K562 (cell line): ENCODE data around the gene C1orf167. TPM values are rescaled to one million over a fixed set of nuclear protein-coding genes. Genes with fewer than 3 reads are reported as not detected.

ENCODE experiments used
- CHD1 ChIP-seq: fragments of 200-600 bp; sonication (generic); IDR thresholded peaks from one replicate; pipeline ENCODE4 v1.6.1; 2012; ENCODE audit warnings: mild to moderate bottlenecking, moderate library complexity, low read length, inconsistent platforms
- CHD7 ChIP-seq: fragments of 200-600 bp; sonication (generic); IDR thresholded peaks from one replicate; pipeline ENCODE4 v1.6.1; 2012; ENCODE audit warnings: mild to moderate bottlenecking, low read depth, low read length, inconsistent platforms
- CREM ChIP-seq: IDR thresholded peaks from 2 replicates; pipeline ENCODE4 v1.6.1; 2014; ENCODE audit warnings: antibody characterized with exemption, low read depth
- MCM7 ChIP-seq, 2 experiments: fragments of 450-650 bp; IDR thresholded peaks; 2 replicates each; pipeline ENCODE4 v1.6.1; 2016 to 2018
- MLLT1 ChIP-seq, 2 experiments: fragments of 450-650 bp; IDR thresholded peaks; 2 replicates each; pipeline ENCODE4 v1.6.1; 2016
- OTX1 ChIP-seq: fragments of 450-650 bp; formaldehyde crosslinking; IDR thresholded peaks from 2 replicates; pipeline ENCODE4 v1.4.0; 2022; ENCODE audit warnings: mild to moderate bottlenecking
- POLR2AphosphoS2 ChIP-seq: IDR thresholded peaks from 2 replicates; pipeline ENCODE4 v1.6.1; 2012; ENCODE audit warnings: low read length, improper control_type of control experiment
- POU5F1 ChIP-seq: fragments of 150-350 bp; IDR thresholded peaks from 2 replicates; pipeline ENCODE4 v1.6.1; 2014; ENCODE audit warnings: borderline replicate concordance, low read length, low read depth, mild to moderate bottlenecking; ENCODE audit not compliant: partially characterized antibody
- TRIM24 ChIP-seq, 2 experiments: fragments of 450-650 bp; IDR thresholded peaks; 2 replicates each; pipeline ENCODE4 v1.6.1; 2016
- ZBED1 ChIP-seq: IDR thresholded peaks from 2 replicates; pipeline ENCODE4 v1.6.1; 2014
- ZBTB2 ChIP-seq: fragments of 450-650 bp; IDR thresholded peaks from 2 replicates; pipeline ENCODE4 v1.6.1; 2016; ENCODE audit warnings: antibody characterized with exemption
- ZNF311 ChIP-seq: fragments of 250-450 bp; sonication (Bioruptor Pico); IDR thresholded peaks from 2 replicates; pipeline ENCODE4 v1.4.0; 2020; ENCODE audit warnings: mild to moderate bottlenecking, moderate library complexity
- polyA plus RNA-seq, 8 experiments: library from polyadenylated mRNA; depleted of rRNA in 4 of 8; stranded (reverse) in 5 of 8; unstranded in 3 of 8; fragments of >200 nt; fragmentation: Nextera tagmentation in 2 of 8; fragmentation: Illumina TruSeq in 1 of 8; extraction: Ambion mirVana in 2 of 8; extraction: Trizol in 1 of 8; gene quantifications; 2 replicates each; pipeline versions ENCODE4 v1.2.1 to v1.2.3, GENCODE V29; 2011 to 2014; ENCODE audit warnings: inconsistent platforms in 1 of 8, missing spikeins in 1 of 8
- total RNA-seq, 7 experiments: library from RNA; depleted of rRNA in 6 of 7; stranded (reverse); fragments of >200 nt in 6 of 7; fragmentation: Illumina TruSeq in 2 of 7; extraction: Trizol in 2 of 7; gene quantifications; 2 replicates each; pipeline versions ENCODE4 v1.2.1 to v1.2.3, GENCODE V29; 2011 to 2021; ENCODE audit warnings: low replicate concordance in 1 of 7

The C1orf167 gene
- total and polyA plus RNA-seq, 9 of the 15 experiments (the other 6 are each of a cell fraction or from before 2014, with no cell fraction given) = 0.22 to 0.86 (median 0.31) TPM; not detected in 2

- TF ChIP-seq CHD7 (no peak), POU5F1 (peak; percentile 26), OTX1 (CRISPR knock-in tag) (no peak), TRIM24 (IDR thresholded peaks at IDR 0.05) (no peak), ZBTB2 (no peak; the same call in 1 of the 2 replicates), MCM7 (IDR thresholded peaks at IDR 0.05) (no peak), POLR2AphosphoS2 (0 out of 2 replicates have a peak, but pooled peaks have one; percentile 80), ZBED1 (peak; percentile 35; the same call in 1 of the 2 replicates), MLLT1 (IDR thresholded peaks at IDR 0.05) (peak; percentile 82 to 86; a peak in 2 of 4 replicates), ZNF311 (CRISPR knock-in tag) (0 out of 2 replicates have a peak, but pooled peaks have one; percentile 17), CREM (peak; percentile 25; the same call in 1 of the 2 replicates), CHD1 (no peak)
Observed at GRCh38 chr1:11804666-11805421, 42.9 kb downstream of the C1orf167 start (continued).
